Mammary epithelial cell (primary cell): ENCODE measurements around the gene MIB1.

ENCODE experiments used
- CTCF ChIP-seq, 2 donors: IDR thresholded peaks in 1 of 2; conservative IDR thresholded peaks in 1 of 2; 2 replicates each; pipeline ENCODE4 v1.5.1; 2011 to 2012; ENCODE audit warnings: inconsistent platforms in 2 of 2, low read length in 2 of 2, mild to moderate bottlenecking in 2 of 2, control low read depth in 1 of 2, low read depth in 1 of 2; ENCODE audit not compliant: insufficient read depth in 1 of 2; ENCODE audit errors: extremely low read depth in 1 of 2
- EZH2 ChIP-seq: IDR thresholded peaks from 2 replicates; pipeline ENCODE4 v1.6.1; 2012; ENCODE audit warnings: low read length, inconsistent platforms, borderline replicate concordance

- TF ChIP-seq CTCF (conservative IDR thresholded peaks at IDR 0.05 in 1 of 2, IDR thresholded peaks at IDR 0.05 in 1 of 2; ENCODE audit: extremely low read depth in 1 of 2, insufficient read depth in 1 of 2, low read depth in 1 of 2, low read length in 2 of 2) (no peak), EZH2 (no peak)
Measured at GRCh38 chr18:21868770-21869169, 128.2 kb downstream of the MIB1 start.
